Activated B cell treated with CpG ODN at 0.5 μM for 24 hours (primary cell): ENCODE measurements around the gene C16orf82. TPM values are rescaled to one million over a fixed set of nuclear protein-coding genes. Genes with fewer than 3 reads are reported as not detected.

Experiments
- ATAC-seq: fragments of 200-7000 bp; cut with Tn5 transposase; one replicate; pipeline ENCODE4 v1.10.0; 2021; ENCODE audit warnings: low read depth, mild to moderate bottlenecking, moderate library complexity
- CTCF ChIA-PET: fragments of 350-600 bp; sonication (Branson Sonifier 250); formaldehyde crosslinking; loops from one replicate; lab custom pipeline; 2021; ENCODE audit warnings: antibody characterized with exemption; lab: Charles Lee
- POLR2A ChIA-PET: fragments of 350-600 bp; sonication (Branson Sonifier 250); formaldehyde crosslinking; loops from one replicate; lab custom pipeline; 2021; ENCODE audit warnings: antibody characterized with exemption; lab: Charles Lee
- DNase-seq: peaks from one replicate; pipeline ENCODE4 v3.0.0; 2022
- H3K27ac Mint-ChIP-seq: one replicate; pipeline ENCODE4 v1.8.0; 2020; ENCODE audit warnings: mixed read lengths
- H3K27me3 Mint-ChIP-seq: one replicate; pipeline ENCODE4 v1.8.0; 2021; ENCODE audit warnings: mixed read lengths
- H3K36me3 Mint-ChIP-seq: one replicate; pipeline ENCODE4 v1.8.0; 2021; ENCODE audit warnings: low read depth, mixed read lengths
- H3K4me1 Mint-ChIP-seq: one replicate; pipeline ENCODE4 v1.8.0; 2021; ENCODE audit warnings: mixed read lengths
- H3K4me3 Mint-ChIP-seq: one replicate; pipeline ENCODE4 v1.8.0; 2020; ENCODE audit warnings: mild to moderate bottlenecking, mixed read lengths
- H3K9me3 Mint-ChIP-seq: one replicate; pipeline ENCODE4 v1.8.0; 2020; ENCODE audit warnings: mixed read lengths
- intact Hi-C: fragments of 100-400 bp; cut with micrococcal nuclease; formaldehyde crosslinking; loops from one replicate; pipeline ENCODE4 v1.15.1; 2024
- total RNA-seq: library from RNA; stranded (reverse); gene quantifications from 2 replicates; pipeline ENCODE4 v1.2.3, GENCODE V29; 2022
- TF ChIP-seq, protein P1 (sequence below): fragments of 200-600 bp; IDR thresholded peaks from one replicate; pipeline ENCODE4 v1.8.0; 2022; ENCODE audit warnings: antibody characterized with exemption, mild to moderate bottlenecking

The C16orf82 gene
- total RNA-seq, 1 donor from 2014 or later: not detected

DNA sequence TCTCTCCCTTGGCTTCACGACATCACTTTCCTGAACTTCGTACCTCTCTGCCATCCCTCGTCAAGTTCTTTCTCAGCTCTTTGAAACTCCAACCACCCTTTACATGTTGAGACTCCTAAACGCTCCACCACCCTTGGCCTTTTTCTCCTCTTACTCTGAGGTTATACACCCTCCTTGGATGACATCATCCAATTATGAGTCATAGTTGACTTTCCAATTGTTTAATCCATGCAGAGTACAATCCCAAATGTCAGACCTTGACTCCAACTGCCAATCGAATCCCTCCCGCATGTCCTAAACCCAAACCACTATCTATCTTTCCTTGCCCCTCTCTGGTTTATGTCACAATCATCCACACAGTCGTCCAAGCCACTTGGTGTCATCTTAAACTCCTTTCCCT lies 18.4 kb upstream of the C16orf82 start:
- Mint-ChIP-seq H3K27me3 (no peaks in the 10 kb centered on the region), H3K4me1 (no peaks in the 10 kb centered on the region), H3K4me3 (no peak overlapping the region), H3K36me3 (no peaks in the 10 kb centered on the region), H3K9me3 (peaks cover 3% of the 10 kb centered on the region), H3K27ac (no peak overlapping the region)
- no peak for DNase-seq
- CTCF ChIA-PET: no interaction called here
- ATAC-seq: no peak
- intact Hi-C loops: no loop called here
- TF ChIP-seq, protein P1, sequence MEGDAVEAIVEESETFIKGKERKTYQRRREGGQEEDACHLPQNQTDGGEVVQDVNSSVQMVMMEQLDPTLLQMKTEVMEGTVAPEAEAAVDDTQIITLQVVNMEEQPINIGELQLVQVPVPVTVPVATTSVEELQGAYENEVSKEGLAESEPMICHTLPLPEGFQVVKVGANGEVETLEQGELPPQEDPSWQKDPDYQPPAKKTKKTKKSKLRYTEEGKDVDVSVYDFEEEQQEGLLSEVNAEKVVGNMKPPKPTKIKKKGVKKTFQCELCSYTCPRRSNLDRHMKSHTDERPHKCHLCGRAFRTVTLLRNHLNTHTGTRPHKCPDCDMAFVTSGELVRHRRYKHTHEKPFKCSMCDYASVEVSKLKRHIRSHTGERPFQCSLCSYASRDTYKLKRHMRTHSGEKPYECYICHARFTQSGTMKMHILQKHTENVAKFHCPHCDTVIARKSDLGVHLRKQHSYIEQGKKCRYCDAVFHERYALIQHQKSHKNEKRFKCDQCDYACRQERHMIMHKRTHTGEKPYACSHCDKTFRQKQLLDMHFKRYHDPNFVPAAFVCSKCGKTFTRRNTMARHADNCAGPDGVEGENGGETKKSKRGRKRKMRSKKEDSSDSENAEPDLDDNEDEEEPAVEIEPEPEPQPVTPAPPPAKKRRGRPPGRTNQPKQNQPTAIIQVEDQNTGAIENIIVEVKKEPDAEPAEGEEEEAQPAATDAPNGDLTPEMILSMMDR: no peak
- POLR2A ChIA-PET: no interaction called here

- Mint-ChIP-seq H3K4me1 (no peaks in the 10 kb centered on the region), H3K27ac (no peak overlapping the region), H3K27me3 (no peaks in the 10 kb centered on the region), H3K9me3 (no peaks in the 10 kb centered on the region), H3K36me3 (no peaks in the 10 kb centered on the region), H3K4me3 (no peak overlapping the region)
- no peak for DNase-seq
- intact Hi-C loops: no loop called here
- ATAC-seq: no peak
- TF ChIP-seq, protein P1: no peak
- POLR2A ChIA-PET: no interaction called here
- CTCF ChIA-PET: no interaction called here
These were observed 17.6 kb upstream of the C16orf82 start for GRCh38 chr16:27049117-27049516.

DNA sequence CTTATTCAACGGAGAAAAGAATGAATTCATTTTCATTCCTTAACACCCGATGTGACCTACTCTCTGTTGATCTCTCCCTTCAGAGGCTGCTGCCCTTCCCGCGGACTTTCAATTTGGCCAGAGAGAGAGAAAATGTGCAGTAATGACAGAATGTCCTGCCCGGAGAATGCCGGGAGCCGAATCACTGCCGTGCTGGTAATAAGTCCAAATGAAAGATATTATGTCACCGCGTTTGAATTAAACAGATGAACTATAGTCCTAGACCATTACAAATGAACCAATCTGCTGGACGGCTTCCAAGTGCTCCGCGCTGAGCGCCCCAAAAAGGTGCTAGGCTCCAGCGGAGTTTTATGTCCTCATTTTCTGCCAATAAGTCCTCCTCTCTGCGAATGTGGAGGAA lies 14.7 kb upstream of the C16orf82 start:
- Mint-ChIP-seq H3K27me3 (no peaks in the 10 kb centered on the region), H3K27ac (no peak overlapping the region), H3K4me3 (no peak overlapping the region), H3K4me1 (no peaks in the 10 kb centered on the region), H3K36me3 (no peaks in the 10 kb centered on the region), H3K9me3 (peaks cover 8% of the 10 kb centered on the region)
- ChIA-PET CTCF (no interaction called here), POLR2A (no interaction called here)
- TF ChIP-seq, protein P1: no peak
- intact Hi-C loops: no loop called here
- no peak for DNase-seq
- ATAC-seq: no peak

GRCh38 chr16:27053996-27054395 lies 12.7 kb upstream of the C16orf82 start:
- H3K36me3 Mint-ChIP-seq: no peaks in the 10 kb centered on the region
- CTCF ChIA-PET: no interaction called here
- intact Hi-C loops: no loop called here
- no peaks in the 10 kb centered on the region for H3K4me1 Mint-ChIP-seq
- no peak for DNase-seq
- TF ChIP-seq, protein P1: no peak
- H3K27me3 Mint-ChIP-seq: no peaks in the 10 kb centered on the region
- POLR2A ChIA-PET: no interaction called here
- H3K9me3 Mint-ChIP-seq: peaks cover 8% of the 10 kb centered on the region
- H3K27ac Mint-ChIP-seq: no peak overlapping the region
- H3K4me3 Mint-ChIP-seq: no peak overlapping the region
- ATAC-seq: no peak

DNA sequence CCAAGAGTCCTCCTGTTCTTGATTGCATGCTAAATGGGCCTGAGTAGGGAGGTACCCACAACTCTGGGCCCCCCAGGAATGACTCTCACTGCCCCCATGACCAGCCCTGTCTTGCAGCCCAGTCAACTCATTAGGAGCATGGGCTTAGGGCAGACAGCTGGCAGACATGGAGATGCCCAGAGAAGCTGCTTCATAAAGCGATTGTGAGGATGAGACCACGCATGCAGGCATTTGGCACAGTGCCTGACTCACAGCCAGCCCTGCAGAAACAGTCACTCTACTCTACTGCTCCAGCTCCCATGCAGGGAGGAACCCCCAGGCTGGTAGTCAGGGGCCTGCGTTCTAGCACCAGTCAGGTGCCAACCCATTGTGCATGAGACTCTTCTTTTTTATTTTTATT lies 8.4 kb upstream of the C16orf82 start:
- TF ChIP-seq, protein P1: no peak
- ATAC-seq (no peak), DNase-seq (no peak)
- Mint-ChIP-seq H3K36me3 (no peaks in the 10 kb centered on the region), H3K9me3 (peaks cover 8% of the 10 kb centered on the region), H3K4me1 (no peaks in the 10 kb centered on the region), H3K27ac (no peak overlapping the region), H3K27me3 (peaks cover 2% of the 10 kb centered on the region), H3K4me3 (no peak overlapping the region)
- ChIA-PET POLR2A (no interaction called here), CTCF (no interaction called here)
- intact Hi-C loops: no loop called here
